HCT116 (cell line): Measurements from ENCODE around the gene SGIP1. TPM values are rescaled to one million over a fixed set of nuclear protein-coding genes. Genes with fewer than 3 reads are reported as not detected.

Experiments used
- ATAC-seq: fragments of 200-7000 bp; cut with Tn5 transposase; 2 replicates; pipeline ENCODE4 v1.9.1; 2020; ENCODE audit warnings: mild to moderate bottlenecking, moderate library complexity
- BruUV-seq: library from RNA; stranded (reverse); fragments of 400-500 nt; replicated peaks from 2 replicates; lab custom pipeline; 2021; lab: Mats Ljungman, UMichigan
- CTCF ChIA-PET: fragments of 300-600 bp; sonication (Branson Sonifier 250); formaldehyde crosslinking; loops from one replicate; lab custom pipeline; 2021; ENCODE audit warnings: antibody characterized with exemption; lab: Charles Lee
- POLR2A ChIA-PET: fragments of 300-600, 350-600 bp; sonication (Branson Sonifier 250); formaldehyde crosslinking; loops from one replicate; lab custom pipeline; 2021; ENCODE audit warnings: antibody characterized with exemption; lab: Charles Lee
- RAD21 ChIA-PET, 2 experiments: fragments of 300-600 bp; sonication (Branson Sonifier 250); formaldehyde crosslinking; loops; one replicate each; lab custom pipeline; 2023; ENCODE audit warnings: low total read pairs in 2 of 2; ENCODE audit not compliant: uncharacterized antibody in 2 of 2, unreplicated experiment in 2 of 2, low non-redundant PET in 1 of 2; lab: Charles Lee
- DNase-seq: peaks from one replicate; pipeline ENCODE4 v3.0.0-alpha.2; 2010; ENCODE audit warnings: low read depth, low spot score
- H2AFZ ChIP-seq: fragments of 200-600 bp; shearing (Covaris generic), sonication (generic); 2 replicates; pipeline ENCODE4 v1.6.1; 2017; ENCODE audit warnings: low read depth, mixed run types, mixed read lengths, antibody characterized with exemption, low read length; ENCODE audit not compliant: poor library complexity, severe bottlenecking
- H3K27ac ChIP-seq: 2 replicates; pipeline ENCODE4 v1.5.1; 2012; ENCODE audit warnings: low read depth, low read length
- H3K27me3 ChIP-seq: fragments of 200-600 bp; sonication (generic); 2 replicates; pipeline ENCODE4 v1.6.1; 2016; ENCODE audit warnings: mixed run types, low read length, mixed read lengths; ENCODE audit not compliant: insufficient read depth
- H3K36me3 ChIP-seq, 2 experiments: fragments of 200-500 bp in 1 of 2; fragments of 200-600 bp in 1 of 2; sonication (Bioruptor generic) in 1 of 2; sonication (generic) in 1 of 2; 2 replicates each; pipeline versions ENCODE4 v1.5.1 to v1.6.1; 2014 to 2016; ENCODE audit warnings: low read length in 2 of 2, inconsistent platforms in 1 of 2, mixed read lengths in 1 of 2, mixed run types in 1 of 2; ENCODE audit not compliant: insufficient read depth in 2 of 2, control insufficient read depth in 1 of 2
- H3K4me1 ChIP-seq, 2 experiments: fragments of 200-600 bp in 1 of 2; sonication (generic) in 1 of 2; 2 replicates each; pipeline versions ENCODE4 v1.5.1 to v1.6.1; 2012 to 2017; ENCODE audit warnings: low read length in 2 of 2, inconsistent platforms in 1 of 2, mild to moderate bottlenecking in 1 of 2, mixed read lengths in 1 of 2, mixed run types in 1 of 2, moderate library complexity in 1 of 2; ENCODE audit not compliant: insufficient read depth in 2 of 2, control insufficient read depth in 1 of 2
- H3K4me2 ChIP-seq: fragments of 200-600 bp; sonication (generic); 2 replicates; pipeline ENCODE4 v1.6.1; 2017; ENCODE audit warnings: mixed run types, low read length, mixed read lengths
- H3K4me3 ChIP-seq, 2 experiments: fragments of 200-600 bp in 1 of 2; sonication (generic) in 1 of 2; replicated peaks in 1 of 2; 2 replicates each; pipeline ENCODE4 v1.5.1; 2011 to 2016; ENCODE audit warnings: low read length in 2 of 2, control low read depth in 1 of 2, low read depth in 1 of 2, mild to moderate bottlenecking in 1 of 2, mixed read lengths in 1 of 2, mixed run types in 1 of 2
- H3K79me2 ChIP-seq: fragments of 200-600 bp; sonication (generic); 2 replicates; pipeline ENCODE4 v1.6.1; 2017; ENCODE audit warnings: mild to moderate bottlenecking, mixed run types, low read length, moderate library complexity, mixed read lengths; ENCODE audit not compliant: insufficient read depth
- H3K9ac ChIP-seq: fragments of 200-600 bp; sonication (generic); 2 replicates; pipeline ENCODE4 v1.6.1; 2016; ENCODE audit warnings: low read length, mixed read lengths
- H3K9me2 ChIP-seq: fragments of 200-600 bp; sonication (generic), shearing (Covaris generic); 2 replicates; pipeline ENCODE4 v1.6.1; 2017; ENCODE audit warnings: mixed run types, mild to moderate bottlenecking, moderate library complexity; ENCODE audit not compliant: insufficient read depth
- H3K9me3 ChIP-seq, 2 experiments: fragments of 200-500 bp in 1 of 2; fragments of 200-600 bp in 1 of 2; sonication (Bioruptor generic) in 1 of 2; sonication (generic) in 1 of 2; 2 replicates each; pipeline ENCODE4 v1.6.1; 2014 to 2017; ENCODE audit warnings: low read length in 2 of 2, mixed read lengths in 2 of 2, inconsistent platforms in 1 of 2, low read depth in 1 of 2, mild to moderate bottlenecking in 1 of 2, mixed run types in 1 of 2, moderate library complexity in 1 of 2; ENCODE audit not compliant: control insufficient read depth in 1 of 2, insufficient read depth in 1 of 2
- H4K20me1 ChIP-seq: fragments of 200-600 bp; sonication (generic), shearing (Covaris generic); 2 replicates; pipeline ENCODE4 v1.6.1; 2017; ENCODE audit warnings: mixed run types, mild to moderate bottlenecking, moderate library complexity; ENCODE audit not compliant: insufficient read depth
- EGR1 ChIP-seq: IDR thresholded peaks from 2 replicates; pipeline ENCODE4 v1.6.1; 2012; ENCODE audit warnings: low read depth
- EZH2 ChIP-seq: fragments of 200-600 bp; sonication (generic); IDR thresholded peaks from 2 replicates; pipeline ENCODE4 v1.6.1; 2017; ENCODE audit warnings: antibody characterized with exemption, mixed run types
- JUND ChIP-seq: IDR thresholded peaks from 2 replicates; pipeline ENCODE4 v1.6.1; 2012
- POLR2AphosphoS5 ChIP-seq: IDR thresholded peaks from 2 replicates; pipeline ENCODE4 v1.6.1; 2011; ENCODE audit warnings: mild to moderate bottlenecking, low read depth, low read length, moderate library complexity
- RAD21 ChIP-seq: IDR thresholded peaks from 2 replicates; pipeline ENCODE4 v1.6.1; 2012; ENCODE audit warnings: low read depth, mild to moderate bottlenecking
- TCF7L2 ChIP-seq: IDR thresholded peaks from 2 replicates; pipeline ENCODE4 v1.7.0; 2011; ENCODE audit warnings: borderline replicate concordance, inconsistent platforms; ENCODE audit not compliant: insufficient read depth, insufficient read length; ENCODE audit errors: extremely low read depth
- YY1 ChIP-seq: IDR thresholded peaks from 2 replicates; pipeline ENCODE4 v1.6.1; 2011; ENCODE audit warnings: low read length, low read depth, moderate library complexity, mild to moderate bottlenecking; ENCODE audit not compliant: insufficient replicate concordance; ENCODE audit errors: extremely low read depth
- ZFX ChIP-seq: fragments of 450-650 bp; IDR thresholded peaks from 2 replicates; pipeline ENCODE4 v1.6.1; 2017
- ZNF274 ChIP-seq: fragments of 200-500 bp; sonication (Bioruptor generic); IDR thresholded peaks from 2 replicates; pipeline ENCODE4 v1.6.1; 2014; ENCODE audit warnings: mild to moderate bottlenecking, low read depth, low read length, inconsistent platforms
- intact Hi-C: fragments of 100-400 bp; cut with micrococcal nuclease; formaldehyde crosslinking; loops from 2 replicates; pipeline ENCODE4 v1.10.0; 2022
- total RNA-seq: library from RNA; stranded (reverse); gene quantifications from one replicate; pipeline ENCODE4 v1.2.1, GENCODE V29; 2021; ENCODE audit not compliant: unreplicated experiment
- TF ChIP-seq, protein P1 (sequence below): IDR thresholded peaks from 2 replicates; pipeline ENCODE4 v1.6.1; 2012
- TF ChIP-seq, protein P2 (sequence below): IDR thresholded peaks from 2 replicates; pipeline ENCODE4 v1.6.1; 2012; ENCODE audit warnings: low read depth
- TF ChIP-seq, protein P3 (sequence below), 3 experiments: fragments of 200-600 bp in 1 of 3; sonication (generic) in 1 of 3; IDR thresholded peaks in 2 of 3; conservative IDR thresholded peaks in 1 of 3; 2 replicates each; pipeline ENCODE4 v1.5.1; 2012 to 2017; ENCODE audit warnings: low read depth in 2 of 3, low read length in 2 of 3, antibody characterized with exemption in 1 of 3, borderline replicate concordance in 1 of 3, control low read depth in 1 of 3, mild to moderate bottlenecking in 1 of 3, mixed read lengths in 1 of 3, mixed run types in 1 of 3, moderate library complexity in 1 of 3; ENCODE audit not compliant: insufficient read depth in 1 of 3

SGIP1 gene
- total RNA-seq, 1 experiment from 2014 or later = 0.15 TPM

GRCh38 chr1:66752671-66753371 is 218.9 kb downstream of the SGIP1 start:
- no peak for ATAC-seq
- no peaks in the 10 kb centered on the region for H3K79me2 ChIP-seq
- TF ChIP-seq, protein P1, sequence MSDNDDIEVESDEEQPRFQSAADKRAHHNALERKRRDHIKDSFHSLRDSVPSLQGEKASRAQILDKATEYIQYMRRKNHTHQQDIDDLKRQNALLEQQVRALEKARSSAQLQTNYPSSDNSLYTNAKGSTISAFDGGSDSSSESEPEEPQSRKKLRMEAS = no peak
- TF ChIP-seq YY1 = no peak
- no peak for TF ChIP-seq JUND
- TF ChIP-seq TCF7L2 = no peak
- no peak for TF ChIP-seq POLR2AphosphoS5
- no peak for TF ChIP-seq RAD21
- no peak for TF ChIP-seq EGR1
- TF ChIP-seq, protein P2, sequence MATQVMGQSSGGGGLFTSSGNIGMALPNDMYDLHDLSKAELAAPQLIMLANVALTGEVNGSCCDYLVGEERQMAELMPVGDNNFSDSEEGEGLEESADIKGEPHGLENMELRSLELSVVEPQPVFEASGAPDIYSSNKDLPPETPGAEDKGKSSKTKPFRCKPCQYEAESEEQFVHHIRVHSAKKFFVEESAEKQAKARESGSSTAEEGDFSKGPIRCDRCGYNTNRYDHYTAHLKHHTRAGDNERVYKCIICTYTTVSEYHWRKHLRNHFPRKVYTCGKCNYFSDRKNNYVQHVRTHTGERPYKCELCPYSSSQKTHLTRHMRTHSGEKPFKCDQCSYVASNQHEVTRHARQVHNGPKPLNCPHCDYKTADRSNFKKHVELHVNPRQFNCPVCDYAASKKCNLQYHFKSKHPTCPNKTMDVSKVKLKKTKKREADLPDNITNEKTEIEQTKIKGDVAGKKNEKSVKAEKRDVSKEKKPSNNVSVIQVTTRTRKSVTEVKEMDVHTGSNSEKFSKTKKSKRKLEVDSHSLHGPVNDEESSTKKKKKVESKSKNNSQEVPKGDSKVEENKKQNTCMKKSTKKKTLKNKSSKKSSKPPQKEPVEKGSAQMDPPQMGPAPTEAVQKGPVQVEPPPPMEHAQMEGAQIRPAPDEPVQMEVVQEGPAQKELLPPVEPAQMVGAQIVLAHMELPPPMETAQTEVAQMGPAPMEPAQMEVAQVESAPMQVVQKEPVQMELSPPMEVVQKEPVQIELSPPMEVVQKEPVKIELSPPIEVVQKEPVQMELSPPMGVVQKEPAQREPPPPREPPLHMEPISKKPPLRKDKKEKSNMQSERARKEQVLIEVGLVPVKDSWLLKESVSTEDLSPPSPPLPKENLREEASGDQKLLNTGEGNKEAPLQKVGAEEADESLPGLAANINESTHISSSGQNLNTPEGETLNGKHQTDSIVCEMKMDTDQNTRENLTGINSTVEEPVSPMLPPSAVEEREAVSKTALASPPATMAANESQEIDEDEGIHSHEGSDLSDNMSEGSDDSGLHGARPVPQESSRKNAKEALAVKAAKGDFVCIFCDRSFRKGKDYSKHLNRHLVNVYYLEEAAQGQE = no peak
- TF ChIP-seq, protein P3, sequence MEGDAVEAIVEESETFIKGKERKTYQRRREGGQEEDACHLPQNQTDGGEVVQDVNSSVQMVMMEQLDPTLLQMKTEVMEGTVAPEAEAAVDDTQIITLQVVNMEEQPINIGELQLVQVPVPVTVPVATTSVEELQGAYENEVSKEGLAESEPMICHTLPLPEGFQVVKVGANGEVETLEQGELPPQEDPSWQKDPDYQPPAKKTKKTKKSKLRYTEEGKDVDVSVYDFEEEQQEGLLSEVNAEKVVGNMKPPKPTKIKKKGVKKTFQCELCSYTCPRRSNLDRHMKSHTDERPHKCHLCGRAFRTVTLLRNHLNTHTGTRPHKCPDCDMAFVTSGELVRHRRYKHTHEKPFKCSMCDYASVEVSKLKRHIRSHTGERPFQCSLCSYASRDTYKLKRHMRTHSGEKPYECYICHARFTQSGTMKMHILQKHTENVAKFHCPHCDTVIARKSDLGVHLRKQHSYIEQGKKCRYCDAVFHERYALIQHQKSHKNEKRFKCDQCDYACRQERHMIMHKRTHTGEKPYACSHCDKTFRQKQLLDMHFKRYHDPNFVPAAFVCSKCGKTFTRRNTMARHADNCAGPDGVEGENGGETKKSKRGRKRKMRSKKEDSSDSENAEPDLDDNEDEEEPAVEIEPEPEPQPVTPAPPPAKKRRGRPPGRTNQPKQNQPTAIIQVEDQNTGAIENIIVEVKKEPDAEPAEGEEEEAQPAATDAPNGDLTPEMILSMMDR (IDR thresholded peaks at IDR 0.05 in 2 of 3, conservative IDR thresholded peaks at IDR 0.05 in 1 of 3; ENCODE audit: borderline replicate concordance in 1 of 3, insufficient read depth in 1 of 3, low read depth in 2 of 3, low read length in 2 of 3) = no peak
- no peak for TF ChIP-seq ZFX
- no peak for TF ChIP-seq EZH2
- TF ChIP-seq ZNF274 = no peak
- TF ChIP-seq, all 23 proteins: peak for 0
- H3K9me2 ChIP-seq = no peaks in the 10 kb centered on the region
- H2AFZ ChIP-seq = no peak overlapping the region
- no peak overlapping the region for H3K27ac ChIP-seq
- ChIA-PET POLR2A (no interaction called here), RAD21 (no interaction called here), CTCF (interaction anchor here (1.7 kb wide), 1 partner anchor 20 kb away, joined by 4 read pairs; no protein-coding TSS in a partner anchor)
- H3K9me3 ChIP-seq = no peaks in the 10 kb centered on the region
- H3K4me3 ChIP-seq = no peak overlapping the region
- intact Hi-C loops = no loop called here
- no peak overlapping the region for H3K9ac ChIP-seq
- no peak for DNase-seq
- H4K20me1 ChIP-seq = no peaks in the 10 kb centered on the region
- no peaks in the 10 kb centered on the region for H3K36me3 ChIP-seq
- H3K4me2 ChIP-seq = no peak overlapping the region
- no peaks in the 10 kb centered on the region for H3K27me3 ChIP-seq
- BruUV-seq = no TSS peak
- H3K4me1 ChIP-seq = no peaks in the 10 kb centered on the region
